Gastrocnemius medialis (tissue), 4 donors: ENCODE measurements around the gene AHSP. TPM values are rescaled to one million over a fixed set of nuclear protein-coding genes. Genes with fewer than 3 reads are reported as not detected.

ENCODE experiments used
- ATAC-seq, 2 donors: fragments of 150-250 bp; one replicate each; pipeline ENCODE4 v1.9.1; 2016
- DNase-seq, 2 donors: peaks; one replicate each; pipeline ENCODE4 v3.0.0-alpha.2; 2019
- H3K27ac ChIP-seq, 4 donors: fragments of 200-600 bp; sonication (generic); 1 replicate in 1 of 4; 2 replicates in 3 of 4; pipeline ENCODE4 v1.5.1; 2016 to 2018; ENCODE audit warnings: mild to moderate bottlenecking in 2 of 4, moderate library complexity in 1 of 4
- H3K27me3 ChIP-seq, 3 donors: fragments of 200-600 bp; sonication (generic) in 2 of 3; 1 replicate in 1 of 3; 2 replicates in 2 of 3; pipeline versions ENCODE4 v1.5.1 to v1.6.0; 2016 to 2019; ENCODE audit warnings: mild to moderate bottlenecking in 1 of 3, moderate library complexity in 1 of 3
- H3K36me3 ChIP-seq, 2 donors: fragments of 200-600 bp; sonication (generic) in 1 of 2; one replicate each; pipeline ENCODE4 v1.5.1; 2017 to 2018
- H3K4me1 ChIP-seq, 2 donors: fragments of 200-600 bp; sonication (generic) in 1 of 2; one replicate each; pipeline ENCODE4 v1.5.1; 2016 to 2017; ENCODE audit warnings: mild to moderate bottlenecking in 2 of 2
- H3K4me3 ChIP-seq, 4 donors: fragments of 200-600 bp; sonication (generic) in 3 of 4; 1 replicate in 1 of 4; 2 replicates in 3 of 4; pipeline ENCODE4 v1.5.1; 2016 to 2019; ENCODE audit warnings: mild to moderate bottlenecking in 2 of 4
- H3K9me3 ChIP-seq, 3 donors: fragments of 200-600 bp; sonication (generic) in 2 of 3; 1 replicate in 1 of 3; 2 replicates in 2 of 3; pipeline ENCODE4 v1.5.1; 2016 to 2019
- CTCF ChIP-seq, 5 experiments: fragments of 450-650 bp in 3 of 5; fragments of 200-600 bp in 2 of 5; sonication (generic) in 2 of 5; IDR thresholded peaks in 4 of 5; conservative IDR thresholded peaks in 1 of 5; 1 replicate in 4 of 5; 2 replicates in 1 of 5; pipeline ENCODE4 v1.5.1; 2016 to 2019; ENCODE audit warnings: antibody characterized with exemption in 5 of 5, mild to moderate bottlenecking in 3 of 5, moderate library complexity in 3 of 5
- POLR2A ChIP-seq, 2 donors: fragments of 450-650 bp; IDR thresholded peaks; one replicate each; pipeline ENCODE4 v1.6.1; 2017; ENCODE audit warnings: antibody characterized with exemption in 2 of 2, mild to moderate bottlenecking in 2 of 2, moderate library complexity in 2 of 2
- in situ Hi-C, 4 donors: fragments of 200-750 bp; cut with MboI; loops; one replicate each; pipeline versions ENCODE4 v1.15.0 to v1.8.0; 2017; ENCODE audit warnings: low sequenced_read_pairs in 4 of 4
- intact Hi-C: fragments of 100-400 bp; cut with DNase I; formaldehyde crosslinking; loops from one replicate; pipeline ENCODE4 v1.15.1; 2023; ENCODE audit warnings: low total_unique reads
- total RNA-seq, 4 donors: library from RNA; depleted of rRNA; stranded (reverse); fragments of >200 nt; gene quantifications; one replicate each; pipeline versions ENCODE4 v1.1.0 to v1.2.3, GENCODE V29; 2016

The AHSP gene
- total RNA-seq, 4 donors from 2014 or later, result not detected

GRCh38 chr16:31489616-31490584 is 37.8 kb upstream of the AHSP start:
- H3K9me3 ChIP-seq, result no peaks in the 10 kb centered on the region
- in situ Hi-C loops (no loop called here), intact Hi-C loops (no loop called here)
- H3K4me3 ChIP-seq, result no peak overlapping the region
- peaks cover 0 to 33% of the 10 kb centered on the region in 2 donors for H3K36me3 ChIP-seq
- H3K27me3 ChIP-seq, result peaks cover 33 to 35% (median 34%) of the 10 kb centered on the region in 3 donors
- H3K27ac ChIP-seq, result no peak overlapping the region
- peaks cover 8 to 19% of the 10 kb centered on the region in 2 donors for H3K4me1 ChIP-seq
- ATAC-seq, result no peak
- no peak for DNase-seq
- TF ChIP-seq POLR2A (IDR thresholded peaks at IDR 0.05) (no peak), CTCF (IDR thresholded peaks at IDR 0.05 in 4 of 5, conservative IDR thresholded peaks at IDR 0.05 in 1 of 5) (no peak)

- in situ Hi-C loops (no loop called here), intact Hi-C loops (no loop called here)
- H3K4me3 ChIP-seq, result no peak overlapping the region
- H3K27ac ChIP-seq, result no peak overlapping the region
- peaks cover 14 to 15% (median 14%) of the 10 kb centered on the region in 3 donors for H3K27me3 ChIP-seq
- no peaks in the 10 kb centered on the region for H3K9me3 ChIP-seq
- H3K36me3 ChIP-seq, result peaks cover 0 to 53% of the 10 kb centered on the region in 2 donors
- DNase-seq (no peak), ATAC-seq (no peak)
- TF ChIP-seq POLR2A (IDR thresholded peaks at IDR 0.05), result no peak
- no peak for TF ChIP-seq CTCF (IDR thresholded peaks at IDR 0.05 in 4 of 5, conservative IDR thresholded peaks at IDR 0.05 in 1 of 5)
- peaks cover 8 to 19% of the 10 kb centered on the region in 2 donors for H3K4me1 ChIP-seq
Measured at GRCh38 chr16:31491778-31492418, 35.8 kb upstream of the AHSP start.

GRCh38 chr16:31493506-31494125 is 34.1 kb upstream of the AHSP start:
- Histone ChIP-seq H3K4me1 (peaks cover 0 to 2% of the 10 kb centered on the region in 2 donors), H3K36me3 (peaks cover 0 to 68% of the 10 kb centered on the region in 2 donors), H3K27me3 (no peaks in the 10 kb centered on the region), H3K9me3 (no peaks in the 10 kb centered on the region), H3K27ac (no peak overlapping the region), H3K4me3 (no peak overlapping the region)
- in situ Hi-C loops (no loop called here), intact Hi-C loops (no loop called here)
- no peak for ATAC-seq
- no peak for DNase-seq
- TF ChIP-seq CTCF (IDR thresholded peaks at IDR 0.05 in 4 of 5, conservative IDR thresholded peaks at IDR 0.05 in 1 of 5), result no peak

- no peak for DNase-seq
- Histone ChIP-seq H3K27me3 (no peaks in the 10 kb centered on the region), H3K36me3 (peaks cover 0 to 81% of the 10 kb centered on the region in 2 donors), H3K4me3 (no peak overlapping the region), H3K27ac (no peak overlapping the region), H3K4me1 (no peaks in the 10 kb centered on the region), H3K9me3 (no peaks in the 10 kb centered on the region)
- TF ChIP-seq CTCF (IDR thresholded peaks at IDR 0.05 in 4 of 5, conservative IDR thresholded peaks at IDR 0.05 in 1 of 5) (no peak), POLR2A (IDR thresholded peaks at IDR 0.05) (no peak)
- in situ Hi-C loops, result no loop called here
- intact Hi-C loops, result no loop called here
- ATAC-seq, result no peak
Measured at GRCh38 chr16:31496670-31497069, 31.0 kb upstream of the AHSP start.
